GM19372 (cell line): Measurements from ENCODE around the gene STAC2.

Source experiments
- ATAC-seq: cut with Tn5 transposase; IDR thresholded peaks from one replicate; pipeline ENCODE4 v1.9.1; 2021; ENCODE audit warnings: mild to moderate bottlenecking, low read depth, moderate library complexity; ENCODE audit not compliant: unreplicated experiment

STAC2 gene

DNA sequence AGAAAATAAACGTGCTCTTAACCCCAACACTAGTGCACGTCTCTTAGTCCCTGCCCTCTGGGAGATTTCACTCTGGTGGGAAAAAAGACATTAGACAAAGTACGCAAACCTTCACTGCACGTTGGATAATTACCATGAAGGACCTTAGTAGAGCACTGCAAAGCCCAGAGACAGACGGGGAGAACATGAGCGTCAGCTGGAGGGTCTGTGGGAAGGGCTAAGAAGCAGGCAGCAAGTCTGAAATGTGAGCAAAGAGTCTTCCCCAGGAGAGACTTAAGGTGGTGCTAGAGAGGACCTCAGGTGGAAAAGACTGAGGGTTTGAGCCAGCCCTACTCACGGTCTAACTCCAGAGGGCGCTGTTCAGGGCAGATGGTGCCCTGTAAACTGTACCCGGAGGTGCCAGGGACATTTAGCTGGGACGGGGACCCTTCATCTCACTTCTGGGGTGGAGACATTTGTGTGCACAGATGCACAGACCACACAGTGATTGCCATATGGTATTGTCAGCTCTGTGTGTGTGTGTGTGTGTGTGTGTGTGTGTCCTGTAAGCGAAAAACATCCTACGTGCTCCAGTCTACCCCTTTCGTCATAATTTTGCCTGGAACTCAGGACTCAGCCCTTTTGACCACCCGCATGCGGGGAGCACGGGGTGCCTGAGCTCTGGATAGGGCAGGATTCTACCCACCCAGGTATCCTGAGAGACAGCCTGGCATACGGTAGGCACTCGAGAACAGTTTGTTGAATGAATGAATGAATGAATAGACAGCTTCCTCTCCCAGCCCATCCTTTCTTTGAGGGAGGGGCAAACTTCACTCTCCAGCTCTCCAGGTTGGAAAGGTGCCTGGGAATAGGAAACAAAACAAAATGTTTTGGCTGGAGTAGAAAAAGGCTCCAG lies 10.1 kb upstream of the STAC2 start:
- ATAC-seq = no peak

DNA sequence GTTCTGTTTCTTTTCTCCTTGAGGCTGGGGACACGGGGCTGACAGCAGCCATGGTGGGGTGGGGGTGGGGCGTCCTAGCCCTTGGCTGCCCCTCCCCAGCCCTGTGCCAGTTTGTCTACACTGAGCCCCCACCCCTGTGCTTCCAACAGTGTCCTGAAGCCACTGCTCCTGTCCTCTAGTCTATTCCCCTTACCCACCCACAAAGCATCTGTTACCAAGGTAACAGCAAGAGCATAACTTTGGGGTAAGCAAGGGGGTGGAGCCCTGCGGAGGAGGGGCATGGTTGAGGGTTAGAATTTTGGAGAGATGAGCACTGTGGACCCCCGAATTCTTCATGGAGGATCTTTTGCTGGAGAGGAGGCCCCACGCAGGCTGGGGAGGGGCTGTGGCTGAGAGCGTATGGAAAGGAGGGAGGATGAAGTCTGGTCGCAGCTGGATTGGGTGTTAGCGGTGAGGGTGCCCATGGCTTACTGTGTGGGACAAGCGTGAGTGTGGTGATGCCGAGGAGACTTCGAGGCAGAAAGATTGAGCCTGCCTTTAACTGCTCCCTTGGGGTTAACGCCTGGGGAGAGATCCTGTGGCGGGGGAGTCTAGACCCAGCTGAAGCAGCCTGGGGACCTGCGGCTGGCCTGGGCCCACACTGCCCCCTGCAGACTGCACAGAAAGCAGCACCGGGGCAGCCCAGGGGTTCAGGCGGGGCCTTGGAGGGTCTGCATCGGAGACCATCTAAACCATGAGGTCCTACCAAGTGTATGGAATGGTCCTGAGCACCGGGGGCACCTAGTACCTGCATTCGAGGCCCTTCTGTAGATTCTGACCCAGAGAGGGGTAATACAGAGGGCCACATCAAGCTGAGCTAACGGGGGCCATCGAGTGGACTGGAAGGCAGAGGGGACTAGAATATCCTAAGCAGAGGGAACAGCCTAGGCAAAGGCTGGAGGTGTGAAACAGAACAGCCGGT lies 6.1 kb upstream of the STAC2 start:
- ATAC-seq = no peak

DNA sequence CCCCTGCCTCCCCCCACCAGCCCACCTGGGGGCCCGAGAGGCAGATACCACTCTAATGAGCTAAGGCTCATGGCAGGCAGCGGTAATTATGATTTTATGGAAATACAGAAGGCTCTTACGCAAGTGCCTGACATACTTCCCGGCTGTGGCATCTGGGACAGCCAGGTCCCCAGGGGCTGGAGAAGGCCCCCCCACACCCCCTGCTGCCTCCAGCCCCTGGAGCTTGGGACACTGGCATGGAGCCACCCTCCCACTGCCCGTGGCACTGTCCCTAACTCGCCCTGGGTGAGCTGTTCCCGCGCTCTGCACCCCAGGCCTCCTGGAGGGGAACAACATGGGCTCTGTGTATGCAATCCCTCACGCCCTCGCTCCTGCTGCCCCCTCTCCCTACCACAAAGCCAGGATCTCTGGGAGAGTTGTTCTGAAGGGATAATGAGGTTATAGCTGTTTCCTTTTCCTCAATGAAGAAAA lies 5.4 kb upstream of the STAC2 start:
- ATAC-seq = no peak

DNA sequence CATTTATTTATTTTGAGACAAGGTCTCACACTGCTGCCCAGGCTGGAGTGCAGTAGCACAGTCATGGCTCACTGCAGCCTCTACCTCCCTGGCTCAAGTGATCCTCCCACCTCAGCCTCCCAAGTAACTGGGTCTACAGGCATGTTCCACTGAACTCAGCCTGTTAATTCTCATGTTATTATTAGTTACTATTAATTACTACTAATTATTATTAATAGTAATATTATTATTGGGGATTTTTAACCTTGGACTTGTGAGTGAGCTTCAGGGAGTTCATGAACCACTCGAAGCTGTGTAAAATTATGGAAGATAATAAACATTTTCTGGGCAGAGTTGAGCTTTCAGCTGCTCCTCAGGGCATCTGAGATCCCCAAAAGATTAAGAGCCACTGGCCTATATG lies 4.6 kb upstream of the STAC2 start:
- ATAC-seq = no peak

DNA sequence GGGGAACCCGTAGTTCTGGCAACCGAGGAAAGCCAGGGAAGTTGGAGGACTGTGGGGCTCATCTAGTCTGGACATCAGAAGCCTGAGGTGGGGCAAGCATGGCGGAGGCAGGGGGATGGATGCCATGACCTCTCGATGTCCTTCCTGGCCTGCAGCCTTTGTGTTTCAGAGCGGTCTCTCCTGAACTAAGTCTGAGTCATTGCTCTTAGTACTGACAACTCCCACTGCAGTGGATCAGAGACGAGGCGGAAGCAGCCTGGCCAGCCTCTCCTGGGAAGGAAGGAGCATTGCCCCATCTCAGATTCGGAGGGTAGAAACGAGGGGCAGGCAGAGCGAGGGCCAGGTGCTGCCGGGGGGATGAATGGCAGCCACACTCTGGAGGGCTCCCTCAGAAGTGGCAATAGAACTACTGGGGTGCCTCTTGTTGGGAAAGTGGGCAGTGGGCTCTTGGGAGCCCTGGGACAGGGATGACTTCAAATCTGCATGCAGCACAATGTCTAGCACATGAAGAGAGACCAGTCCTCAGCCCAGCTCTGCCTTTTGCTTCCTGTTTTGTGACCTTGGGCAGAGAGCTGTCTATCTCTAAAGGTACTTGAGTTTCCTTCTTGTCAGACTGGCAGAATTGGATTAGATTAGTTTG lies 3.6 kb upstream of the STAC2 start:
- ATAC-seq = no peak

DNA sequence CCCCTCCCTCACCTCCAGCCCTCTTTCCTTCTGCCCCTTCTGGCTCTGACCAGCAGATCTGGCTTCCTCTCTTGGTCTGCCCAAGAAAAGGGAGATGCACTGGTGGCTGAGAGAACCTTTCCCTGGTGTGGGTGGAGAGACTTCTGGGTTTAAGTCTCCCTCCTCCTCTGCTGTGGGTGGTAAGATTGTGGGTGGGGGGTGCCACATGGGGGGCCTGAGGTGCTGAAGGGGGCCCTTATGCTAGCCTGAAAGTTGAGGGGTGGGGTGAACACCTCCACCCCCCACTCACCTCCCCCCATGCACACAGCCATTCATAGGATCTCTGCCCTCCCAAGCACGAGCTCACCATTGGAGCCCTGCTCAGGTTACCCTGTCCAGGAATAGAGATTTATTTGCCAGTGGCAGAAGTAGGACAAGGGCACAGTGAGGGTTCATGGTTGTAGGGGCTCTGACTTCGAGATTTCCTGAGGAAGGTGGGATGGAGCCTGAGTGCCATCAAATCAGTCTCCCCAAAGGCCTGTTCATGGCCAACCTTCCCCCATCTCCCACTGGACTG lies 1.7 kb upstream of the STAC2 start:
- no peak for ATAC-seq

DNA sequence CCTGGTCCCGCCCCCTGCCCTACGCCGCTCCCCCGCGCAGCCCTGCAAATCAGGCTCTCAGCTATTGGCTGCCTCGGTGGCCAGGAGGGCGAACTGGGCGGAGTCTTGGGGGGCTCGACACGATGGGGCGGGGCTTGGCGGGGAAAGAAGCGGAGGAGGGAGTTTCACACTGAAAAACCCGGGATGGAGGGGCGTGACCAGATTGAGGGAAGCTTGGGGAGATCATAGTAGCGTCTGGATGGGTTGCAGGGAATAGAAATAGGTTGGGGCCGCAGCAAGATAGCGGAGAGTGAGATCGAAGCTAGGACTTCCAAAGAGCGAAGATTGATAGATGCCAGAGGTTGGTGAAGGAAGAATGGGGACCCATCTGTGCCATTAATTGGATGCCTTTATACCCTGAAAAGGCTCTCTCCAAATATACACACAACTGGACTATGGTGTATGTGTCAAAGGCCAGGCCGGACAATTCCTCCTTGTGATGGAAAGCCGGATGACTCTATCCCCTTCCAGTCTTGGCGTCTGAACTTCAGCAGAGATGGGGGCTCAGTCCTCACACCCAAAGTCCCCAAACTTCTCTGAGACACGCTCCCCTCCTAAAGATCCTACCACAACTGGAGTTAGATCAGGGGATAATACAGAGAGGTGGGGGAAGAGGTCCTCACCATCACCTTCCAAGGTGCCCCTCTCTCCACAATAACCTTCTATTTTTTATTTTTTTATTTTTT lies 376 bp upstream of the STAC2 start:
- ATAC-seq = no peak

DNA sequence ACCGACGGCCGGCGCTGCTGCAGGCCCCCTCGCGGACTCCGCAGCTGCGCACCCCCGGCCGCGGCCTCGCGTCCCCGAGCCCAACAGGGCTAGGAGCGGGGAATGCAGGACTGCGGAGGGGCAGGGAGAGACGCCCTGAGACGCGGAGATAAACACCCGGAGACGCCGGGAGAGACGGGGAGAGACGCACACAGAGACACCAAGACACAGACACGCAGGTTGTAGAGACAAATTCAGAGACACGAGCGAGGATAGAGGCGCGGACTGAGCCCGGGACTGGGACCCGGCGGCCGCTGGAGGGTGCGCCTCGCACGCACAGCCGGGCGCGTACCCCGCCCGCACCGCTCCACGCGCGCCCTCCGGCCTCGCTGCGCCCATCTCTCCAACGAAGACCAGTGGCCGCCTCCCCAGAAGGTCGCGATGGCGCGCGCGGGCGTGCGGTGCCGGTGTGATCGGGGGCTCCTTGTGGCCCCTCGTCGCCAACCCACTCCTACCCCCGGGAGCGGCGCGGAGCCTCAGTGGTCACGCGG lies 902 bp downstream of the STAC2 start:
- no peak for ATAC-seq

DNA sequence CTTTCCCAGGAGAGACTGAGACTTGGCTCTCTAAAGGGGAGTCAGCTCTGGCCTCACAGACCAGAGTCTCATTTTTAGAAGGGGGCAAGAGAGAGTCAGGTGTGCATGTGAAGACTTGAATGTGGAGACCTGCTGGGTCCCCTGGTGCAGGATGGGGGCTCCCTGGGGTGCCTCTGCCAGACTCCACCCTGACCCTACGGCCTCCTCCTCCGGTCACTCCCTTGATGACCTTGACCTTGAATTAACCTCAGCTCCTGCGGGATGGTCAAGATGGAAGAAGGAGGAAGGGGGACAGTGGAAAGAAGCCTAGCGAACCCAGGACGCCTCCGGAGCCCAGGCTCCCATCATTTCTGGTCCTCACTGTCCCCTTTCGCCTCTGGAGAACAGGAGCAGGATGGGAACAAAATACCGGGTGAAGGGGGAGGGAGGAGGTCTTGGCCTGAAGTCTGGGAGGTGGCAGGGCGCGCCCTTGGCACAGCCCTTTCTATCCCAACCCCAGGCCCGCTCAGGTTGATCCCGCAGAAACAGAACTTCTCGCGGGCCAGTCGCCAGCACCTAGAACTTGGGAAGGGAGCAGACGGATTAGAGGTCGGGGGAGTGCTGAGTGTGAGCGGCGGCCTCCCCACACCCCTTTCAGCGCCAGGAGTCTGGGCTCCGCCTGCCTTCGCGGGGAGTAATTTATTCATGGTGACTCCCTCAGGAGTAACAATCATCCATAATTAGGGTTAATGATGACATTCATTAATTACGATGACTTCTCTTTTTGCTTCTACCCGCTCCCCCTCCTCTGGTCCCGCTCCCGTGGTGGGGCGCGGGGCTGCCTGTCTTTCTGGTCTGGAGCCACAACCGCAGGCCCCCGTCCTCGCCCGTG lies 1.6 kb downstream of the STAC2 start:
- ATAC-seq = no peak

DNA sequence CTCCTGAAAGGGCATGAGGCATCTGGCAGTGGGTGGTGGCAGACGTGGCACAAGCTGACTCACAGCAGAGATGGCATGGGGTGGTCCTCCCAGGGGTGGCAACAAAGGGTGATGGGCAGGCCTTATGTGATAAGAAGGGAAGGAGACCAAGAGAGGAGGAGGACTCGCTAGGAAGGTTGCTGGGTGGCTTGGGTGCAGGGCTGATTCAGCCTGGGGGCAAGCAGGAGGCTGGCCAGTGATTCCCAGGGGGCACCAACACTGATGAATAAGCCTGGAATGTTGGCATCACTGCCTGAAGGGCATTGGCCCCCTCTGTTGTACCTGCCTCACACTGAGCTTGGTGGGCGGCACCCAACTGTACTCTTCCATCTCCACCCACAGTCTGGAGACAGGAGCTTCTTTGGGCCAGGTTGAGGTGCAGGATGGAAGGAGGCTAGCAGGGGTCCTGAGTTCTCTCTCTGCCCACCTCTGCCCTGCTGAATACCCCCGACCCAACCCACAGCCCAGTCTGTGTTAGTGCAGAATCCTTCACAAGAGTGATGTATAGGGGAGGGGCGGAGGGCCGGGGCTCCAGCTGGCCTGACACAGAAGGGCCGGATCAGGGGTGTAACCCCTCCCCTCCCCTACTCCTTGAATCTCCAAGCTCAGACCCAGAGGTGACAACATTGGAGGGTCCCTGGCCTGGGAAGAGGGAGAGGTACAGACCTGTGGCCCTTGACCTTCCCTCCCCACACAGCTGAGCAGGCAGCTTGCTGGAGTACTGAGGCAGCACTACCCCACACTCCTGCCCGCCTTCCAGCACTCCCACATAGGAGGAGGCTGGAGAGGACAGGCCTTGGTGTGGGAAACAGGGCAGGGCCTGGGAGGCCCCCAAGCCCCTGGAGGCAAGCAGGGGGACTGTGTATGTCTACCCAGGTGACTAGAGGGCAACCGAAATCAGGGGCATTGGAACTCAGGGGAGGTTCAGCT lies 2.6 kb downstream of the STAC2 start:
- no peak for ATAC-seq

DNA sequence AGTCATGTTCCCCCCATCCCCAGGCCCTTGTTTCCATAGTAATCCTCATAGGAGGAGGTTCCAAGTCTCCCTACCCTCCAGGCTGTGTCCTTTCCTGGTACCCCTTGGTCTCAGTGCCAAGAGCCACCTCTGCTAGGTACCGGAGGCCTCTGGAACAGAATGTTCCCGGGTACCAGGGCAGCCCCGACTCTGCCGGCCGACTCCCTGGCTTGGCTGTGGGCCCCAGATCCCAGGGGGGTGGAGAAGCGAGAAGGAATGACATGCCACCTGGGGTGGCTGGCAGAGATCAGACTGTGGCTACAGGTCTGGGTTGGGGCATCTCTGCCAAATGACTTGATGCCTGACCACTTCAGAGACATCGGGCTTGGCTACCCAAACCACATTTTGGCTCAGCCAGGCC lies 3.6 kb downstream of the STAC2 start:
- no peak for ATAC-seq

DNA sequence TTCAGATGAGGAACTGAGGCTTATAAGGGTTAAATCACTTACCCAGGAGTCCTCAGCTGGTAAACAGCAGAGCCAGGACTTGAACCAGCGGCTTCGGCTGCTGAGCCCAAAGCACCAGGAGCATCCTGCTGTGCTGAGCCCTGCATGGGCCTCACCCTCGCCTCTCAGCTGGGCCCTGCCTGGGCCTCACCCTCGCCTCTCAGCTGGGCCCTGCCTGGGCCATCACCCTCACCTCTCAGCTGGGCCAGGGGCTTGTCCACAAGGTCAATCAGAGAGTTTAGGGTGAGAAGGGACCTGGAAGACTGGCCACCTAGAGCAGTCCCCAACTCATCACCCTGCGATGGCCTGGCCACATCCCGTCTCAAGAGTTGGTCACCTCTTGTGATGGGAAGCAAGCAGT lies 4.2 kb downstream of the STAC2 start:
- ATAC-seq = no peak

DNA sequence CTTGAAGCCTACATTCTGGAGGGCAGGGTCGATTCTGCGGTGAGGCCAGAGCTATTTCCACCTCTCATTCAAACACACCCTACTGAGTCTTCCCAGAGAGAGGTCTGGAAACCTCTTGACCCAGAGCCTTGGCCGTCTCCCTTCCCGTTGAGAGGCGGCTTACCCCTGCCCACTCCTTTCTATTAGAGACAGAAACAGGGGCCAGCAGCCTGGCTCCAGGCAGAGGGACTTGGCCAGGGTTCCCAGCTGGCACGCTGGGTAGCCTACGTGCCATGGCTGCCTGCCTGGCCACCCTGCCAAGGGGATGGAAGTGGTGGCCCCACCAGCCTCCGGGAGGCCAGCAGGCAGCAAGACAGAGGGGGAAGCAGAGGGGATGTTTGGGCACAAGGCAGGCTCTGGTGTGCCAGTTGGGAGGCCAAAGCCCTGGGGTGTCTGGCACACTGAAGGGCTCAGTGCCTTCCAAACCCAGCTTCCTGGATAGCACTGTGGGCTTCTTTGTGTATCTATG lies 6.0 kb downstream of the STAC2 start:
- no peak for ATAC-seq

DNA sequence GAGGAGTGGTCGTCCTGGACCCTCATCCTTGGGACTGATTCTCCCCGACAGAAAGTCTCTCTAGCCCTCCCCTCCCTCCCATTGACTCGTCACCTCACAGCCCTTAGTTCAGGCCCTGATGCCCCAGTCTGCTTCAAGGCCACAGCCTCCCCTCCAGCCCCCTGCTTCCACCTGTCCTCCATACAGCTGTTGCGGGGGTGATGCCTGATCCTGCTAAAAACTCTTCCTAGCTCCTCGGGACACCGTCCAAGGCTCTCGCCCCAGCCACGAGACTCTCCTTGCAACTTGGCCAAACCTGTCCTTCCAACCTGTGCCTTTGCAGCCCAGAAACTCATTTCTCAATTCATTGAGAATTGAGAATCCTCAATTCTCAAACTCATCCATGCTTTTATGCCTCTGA lies 6.8 kb downstream of the STAC2 start:
- no peak for ATAC-seq

DNA sequence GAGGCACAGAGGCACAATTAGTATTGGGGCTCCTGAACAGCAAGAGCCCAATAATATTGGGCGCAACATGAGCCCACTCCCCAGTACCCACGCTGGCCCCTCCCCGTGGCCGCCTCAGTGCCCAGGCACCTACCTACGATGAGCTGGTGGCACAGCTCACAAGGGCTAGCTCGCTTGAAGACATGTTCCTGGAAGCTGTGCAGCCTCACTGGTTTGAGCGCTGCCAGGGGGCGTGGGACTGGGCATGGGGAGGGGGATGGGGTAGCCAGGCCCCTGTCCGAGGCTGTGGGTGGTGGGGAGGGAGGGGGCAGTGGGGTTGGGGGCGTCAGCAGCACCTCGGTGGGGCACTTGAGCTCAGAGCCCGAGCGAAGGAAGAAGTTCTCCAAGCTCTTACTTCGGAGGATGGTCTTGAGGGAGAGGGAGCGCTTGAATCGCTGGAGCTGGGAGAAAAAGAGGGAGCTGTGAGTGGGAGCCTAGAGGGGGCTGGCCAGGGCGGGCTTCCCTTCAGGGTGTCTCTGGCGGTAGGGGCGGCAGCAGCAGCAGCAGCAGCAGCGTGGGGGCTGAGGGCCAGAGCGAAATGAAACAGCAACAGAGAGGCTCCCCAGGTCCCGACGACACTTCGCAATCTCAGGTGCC lies 7.9 kb downstream of the STAC2 start:
- no peak for ATAC-seq

DNA sequence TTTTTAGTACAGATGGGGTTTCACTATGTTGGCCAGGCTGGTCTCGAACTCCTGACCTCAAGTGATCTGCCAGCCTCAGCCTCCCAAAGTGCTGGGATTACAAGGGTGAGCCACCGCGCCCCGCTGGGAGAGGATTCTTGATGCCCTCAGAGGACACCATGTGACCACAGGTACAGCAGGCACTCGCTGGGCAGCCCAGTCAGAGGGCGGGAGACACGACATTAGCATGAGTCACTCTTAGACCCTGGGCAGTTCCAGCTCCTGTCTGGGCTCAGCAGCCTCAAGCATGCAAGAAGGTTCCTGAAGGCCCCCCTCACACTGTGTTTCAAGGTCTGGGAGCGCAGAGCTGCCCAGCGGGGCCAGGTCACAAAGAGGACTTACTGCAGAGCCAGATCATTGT lies 11.9 kb downstream of the STAC2 start:
- ATAC-seq = no peak
